Neural progenitor cell (in vitro differentiated cells): Measurements from ENCODE around the gene EEF1AKMT4.

Experiments
- EZH2 ChIP-seq: fragments of 200-600 bp; sonication (generic); IDR thresholded peaks from 2 replicates; pipeline ENCODE4 v1.6.1; 2017; ENCODE audit warnings: antibody characterized with exemption, mild to moderate bottlenecking, moderate library complexity
- TF ChIP-seq, protein P1 (sequence below): fragments of 200-600 bp; sonication (generic); IDR thresholded peaks from 2 replicates; pipeline ENCODE4 v1.5.1; 2017; ENCODE audit warnings: antibody characterized with exemption, mild to moderate bottlenecking

DNA sequence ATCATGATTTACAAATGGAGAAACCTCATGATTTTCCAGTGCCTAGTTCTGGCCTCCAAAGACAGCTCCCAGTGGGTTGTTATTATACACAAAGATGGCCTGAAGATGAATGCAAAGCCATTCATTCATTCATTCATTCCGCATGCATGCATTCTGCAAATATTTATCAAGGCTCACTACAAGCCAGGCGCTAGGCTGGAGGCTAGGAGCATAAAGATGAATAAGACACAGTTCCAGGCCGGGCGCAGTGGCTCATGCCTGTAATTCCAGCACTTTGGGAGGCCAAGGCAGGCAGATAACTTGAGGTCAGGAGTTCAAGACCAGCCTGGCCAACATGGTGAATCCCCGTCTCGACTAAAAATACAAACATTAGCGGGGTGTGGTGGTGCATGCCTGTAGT is 47.1 kb downstream of the EEF1AKMT4 start:
- TF ChIP-seq EZH2, result no peak
- TF ChIP-seq, protein P1, sequence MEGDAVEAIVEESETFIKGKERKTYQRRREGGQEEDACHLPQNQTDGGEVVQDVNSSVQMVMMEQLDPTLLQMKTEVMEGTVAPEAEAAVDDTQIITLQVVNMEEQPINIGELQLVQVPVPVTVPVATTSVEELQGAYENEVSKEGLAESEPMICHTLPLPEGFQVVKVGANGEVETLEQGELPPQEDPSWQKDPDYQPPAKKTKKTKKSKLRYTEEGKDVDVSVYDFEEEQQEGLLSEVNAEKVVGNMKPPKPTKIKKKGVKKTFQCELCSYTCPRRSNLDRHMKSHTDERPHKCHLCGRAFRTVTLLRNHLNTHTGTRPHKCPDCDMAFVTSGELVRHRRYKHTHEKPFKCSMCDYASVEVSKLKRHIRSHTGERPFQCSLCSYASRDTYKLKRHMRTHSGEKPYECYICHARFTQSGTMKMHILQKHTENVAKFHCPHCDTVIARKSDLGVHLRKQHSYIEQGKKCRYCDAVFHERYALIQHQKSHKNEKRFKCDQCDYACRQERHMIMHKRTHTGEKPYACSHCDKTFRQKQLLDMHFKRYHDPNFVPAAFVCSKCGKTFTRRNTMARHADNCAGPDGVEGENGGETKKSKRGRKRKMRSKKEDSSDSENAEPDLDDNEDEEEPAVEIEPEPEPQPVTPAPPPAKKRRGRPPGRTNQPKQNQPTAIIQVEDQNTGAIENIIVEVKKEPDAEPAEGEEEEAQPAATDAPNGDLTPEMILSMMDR, result no peak
